Measurements from ENCODE around the gene KRT27. TPM values are rescaled to one million over a fixed set of nuclear protein-coding genes. Genes with fewer than 3 reads are reported as not detected.
A peak's percentile ranks its signal among the peaks of the same experiment; 100 is the strongest.

Gene KRT27
- total RNA-seq, 1 donor from 2014 or later = 2.0 TPM

GRCh38 chr17:40809721-40810421 is 27.5 kb upstream of the KRT27 start:
- DNase-seq (ENCODE audit: low spot score) = no peak

- no peak for DNase-seq (ENCODE audit: low spot score)
Measured at GRCh38 chr17:40806131-40806530, 23.8 kb upstream of the KRT27 start.

- DNase-seq (ENCODE audit: low spot score) = peak; percentile 87
Measured at GRCh38 chr17:40803617-40804082, 21.3 kb upstream of the KRT27 start.

- DNase-seq (ENCODE audit: low spot score) = no peak
Measured at GRCh38 chr17:40801157-40801556, 18.8 kb upstream of the KRT27 start.

GRCh38 chr17:40800381-40800780 is 18.0 kb upstream of the KRT27 start:
- DNase-seq (ENCODE audit: low spot score) = no peak

GRCh38 chr17:40799859-40800258 is 17.5 kb upstream of the KRT27 start, which contains the start of gene KRT28:
TSS of gene KRT28 (minus strand) at chr17:40799959. CDS start at chr17:40799893, 66 bp downstream.
- DNase-seq (ENCODE audit: low spot score) = no peak

GRCh38 chr17:40796846-40797245 is 14.5 kb upstream of the KRT27 start:
- no peak for DNase-seq (ENCODE audit: low spot score)

GRCh38 chr17:40795019-40795667 is 12.8 kb upstream of the KRT27 start:
- DNase-seq (ENCODE audit: low spot score) = no peak

- no peak for DNase-seq (ENCODE audit: low spot score)
Measured at GRCh38 chr17:40794466-40794865, 12.1 kb upstream of the KRT27 start.

- no peak for DNase-seq (ENCODE audit: low spot score)
Measured at GRCh38 chr17:40793832-40794231, 11.5 kb upstream of the KRT27 start.

GRCh38 chr17:40791787-40792436 is 9.6 kb upstream of the KRT27 start:
- DNase-seq (ENCODE audit: low spot score) = no peak

- DNase-seq (ENCODE audit: low spot score) = no peak
Measured at GRCh38 chr17:40791111-40791510, 8.8 kb upstream of the KRT27 start.

GRCh38 chr17:40779181-40779909 is 3.0 kb downstream of the KRT27 start:
- no peak for DNase-seq (ENCODE audit: low spot score)

GRCh38 chr17:40778461-40778860 is 3.9 kb downstream of the KRT27 start:
- DNase-seq (ENCODE audit: low spot score) = no peak

GRCh38 chr17:40777971-40778370 is 4.4 kb downstream of the KRT27 start:
- DNase-seq (ENCODE audit: low spot score) = no peak

- no peak for DNase-seq (ENCODE audit: low spot score)
Measured at GRCh38 chr17:40777459-40777858, 4.9 kb downstream of the KRT27 start.

- DNase-seq (ENCODE audit: low spot score) = no peak
Measured at GRCh38 chr17:40775945-40776344, 6.4 kb downstream of the KRT27 start.

- no peak for DNase-seq (ENCODE audit: low spot score)
Measured at GRCh38 chr17:40772101-40772500, 10.2 kb downstream of the KRT27 start, which contains the start of gene KRT26. TSS of gene KRT26 (minus strand) at chr17:40772201. CDS start at chr17:40772113, 88 bp downstream.

GRCh38 chr17:40765657-40766056 is 16.7 kb downstream of the KRT27 start:
- no peak for DNase-seq (ENCODE audit: low spot score)

- DNase-seq (ENCODE audit: low spot score) = no peak
Measured at GRCh38 chr17:40763752-40764151, 18.6 kb downstream of the KRT27 start.

GRCh38 chr17:40760105-40761016 is 22.0 kb downstream of the KRT27 start:
- no peak for DNase-seq (ENCODE audit: low spot score)
